KMS-11 (cell line): ENCODE measurements around the gene CTU1.

Experiments used
- H2AFZ ChIP-seq: fragments of 200-600 bp; sonication (generic); 2 replicates; pipeline ENCODE4 v1.6.1; 2016; ENCODE audit warnings: antibody characterized with exemption, mixed run types, low read depth
- H3K27ac ChIP-seq: fragments of 200-600 bp; sonication (generic); 2 replicates; pipeline ENCODE4 v1.6.1; 2016; ENCODE audit warnings: mild to moderate bottlenecking, mixed run types
- H3K27me3 ChIP-seq: fragments of 200-600 bp; sonication (generic); 2 replicates; pipeline ENCODE4 v1.6.1; 2017; ENCODE audit warnings: mild to moderate bottlenecking, low read depth, mixed run types, moderate library complexity; ENCODE audit not compliant: insufficient read depth
- H3K36me3 ChIP-seq: fragments of 200-600 bp; sonication (generic); 2 replicates; pipeline ENCODE4 v1.6.1; 2017; ENCODE audit warnings: mild to moderate bottlenecking, mixed run types; ENCODE audit not compliant: insufficient read depth
- H3K4me1 ChIP-seq: fragments of 200-600 bp; sonication (generic); 2 replicates; pipeline ENCODE4 v1.6.1; 2016; ENCODE audit warnings: mild to moderate bottlenecking, low read depth, mixed run types; ENCODE audit not compliant: poor library complexity, severe bottlenecking
- H3K4me2 ChIP-seq: fragments of 200-600 bp; sonication (generic); 2 replicates; pipeline ENCODE4 v1.7.0; 2016; ENCODE audit warnings: mild to moderate bottlenecking, mixed run types
- H3K4me3 ChIP-seq: fragments of 200-600 bp; sonication (generic); IDR thresholded peaks from 2 replicates; pipeline ENCODE4 v1.6.1; 2017; ENCODE audit warnings: low read depth, low read length, mixed read lengths; ENCODE audit not compliant: insufficient read depth
- H3K79me2 ChIP-seq: fragments of 200-600 bp; sonication (generic); 2 replicates; pipeline ENCODE4 v1.6.1; 2016; ENCODE audit warnings: low read depth, mixed run types; ENCODE audit not compliant: insufficient read depth
- H3K9ac ChIP-seq: fragments of 200-600 bp; sonication (generic); 2 replicates; pipeline ENCODE4 v1.6.1; 2016; ENCODE audit warnings: mild to moderate bottlenecking, mixed run types
- H4K20me1 ChIP-seq: fragments of 200-600 bp; sonication (generic); 2 replicates; pipeline ENCODE4 v1.6.1; 2016; ENCODE audit warnings: mild to moderate bottlenecking, mixed run types; ENCODE audit not compliant: insufficient read depth
- CTCF ChIP-seq: fragments of 200-600 bp; sonication (generic); conservative IDR thresholded peaks from 2 replicates; pipeline ENCODE4 v1.6.1; 2017; ENCODE audit warnings: low read depth, mild to moderate bottlenecking, antibody characterized with exemption, low read length, moderate library complexity, mixed read lengths

CTU1 gene

GRCh38 chr19:51086153-51086850, 21.9 kb downstream of the CTU1 start:
- no peaks in the 10 kb centered on the region for H3K36me3 ChIP-seq
- H2AFZ ChIP-seq = no peak overlapping the region
- no peak for TF ChIP-seq CTCF
- no peaks in the 10 kb centered on the region for H3K4me1 ChIP-seq
- H3K79me2 ChIP-seq = no peaks in the 10 kb centered on the region
- no peak overlapping the region for H3K27ac ChIP-seq
- no peaks in the 10 kb centered on the region for H4K20me1 ChIP-seq
- H3K9ac ChIP-seq = no peak overlapping the region
- no peak overlapping the region for H3K4me2 ChIP-seq
- H3K27me3 ChIP-seq = peaks cover 10% of the 10 kb centered on the region; the same call in 1 of the 2 replicates
- H3K4me3 ChIP-seq = no peak overlapping the region

GRCh38 chr19:51084505-51084904, 23.7 kb downstream of the CTU1 start:
- no peaks in the 10 kb centered on the region for H3K79me2 ChIP-seq
- H3K27ac ChIP-seq = no peak overlapping the region
- TF ChIP-seq CTCF = no peak
- H3K27me3 ChIP-seq = peaks cover 24% of the 10 kb centered on the region; the same call in 1 of the 2 replicates
- no peak overlapping the region for H3K4me2 ChIP-seq
- H3K9ac ChIP-seq = no peak overlapping the region
- H4K20me1 ChIP-seq = no peaks in the 10 kb centered on the region
- no peaks in the 10 kb centered on the region for H3K4me1 ChIP-seq
- no peaks in the 10 kb centered on the region for H3K36me3 ChIP-seq
- H2AFZ ChIP-seq = no peak overlapping the region
- no peak overlapping the region for H3K4me3 ChIP-seq

GRCh38 chr19:51083783-51084182, 24.4 kb downstream of the CTU1 start:
- H4K20me1 ChIP-seq = no peaks in the 10 kb centered on the region
- no peak overlapping the region for H3K9ac ChIP-seq
- H3K27me3 ChIP-seq = peaks cover 24% of the 10 kb centered on the region; the same call in 1 of the 2 replicates
- H3K4me3 ChIP-seq = no peak overlapping the region
- H3K27ac ChIP-seq = no peak overlapping the region
- H3K4me1 ChIP-seq = no peaks in the 10 kb centered on the region
- H2AFZ ChIP-seq = no peak overlapping the region
- no peak for TF ChIP-seq CTCF
- no peaks in the 10 kb centered on the region for H3K79me2 ChIP-seq
- no peaks in the 10 kb centered on the region for H3K36me3 ChIP-seq
- H3K4me2 ChIP-seq = no peak overlapping the region

GRCh38 chr19:51083181-51083580, 25.0 kb downstream of the CTU1 start:
- Histone ChIP-seq H3K79me2 (no peaks in the 10 kb centered on the region), H2AFZ (no peak overlapping the region), H3K36me3 (no peaks in the 10 kb centered on the region), H3K27me3 (peaks cover 24% of the 10 kb centered on the region; the same call in 1 of the 2 replicates), H4K20me1 (no peaks in the 10 kb centered on the region), H3K4me3 (no peak overlapping the region), H3K4me1 (no peaks in the 10 kb centered on the region), H3K4me2 (no peak overlapping the region), H3K27ac (no peak overlapping the region), H3K9ac (no peak overlapping the region)
- no peak for TF ChIP-seq CTCF
